DMS153 treated with DMSO at 0.1 percent for 48 hours (cell line): Measurements from ENCODE around the gene CLIP1.
"Not testable (repeated sequence)": the region's sequence is repeated elsewhere in the genome, so short reads cannot be mapped to it uniquely, and the experiment has no call there.

Experiments
- DNase-seq: peaks from one replicate; lab custom pipeline; 2025; ENCODE audit not compliant: unreplicated experiment; lab: John Stamatoyannopoulos, UW

CLIP1 gene

DNA sequence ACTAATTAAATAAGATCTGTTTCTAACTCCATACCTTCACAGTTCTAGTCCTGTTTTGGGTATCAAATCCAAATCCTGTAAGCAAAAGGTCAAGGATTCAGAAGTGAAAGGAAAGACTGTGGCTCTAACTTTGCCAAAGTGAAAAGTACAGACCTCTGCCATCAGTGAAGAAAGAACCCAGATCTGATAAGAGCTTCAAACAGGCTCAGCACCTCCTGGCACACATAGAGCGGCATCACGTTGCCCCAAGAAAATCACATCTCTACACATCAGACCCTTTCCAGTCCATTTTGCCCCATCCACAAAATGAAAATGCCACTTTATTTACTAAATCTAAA is 23.2 kb downstream of the CLIP1 start:
- DNase-seq = no peak

DNA sequence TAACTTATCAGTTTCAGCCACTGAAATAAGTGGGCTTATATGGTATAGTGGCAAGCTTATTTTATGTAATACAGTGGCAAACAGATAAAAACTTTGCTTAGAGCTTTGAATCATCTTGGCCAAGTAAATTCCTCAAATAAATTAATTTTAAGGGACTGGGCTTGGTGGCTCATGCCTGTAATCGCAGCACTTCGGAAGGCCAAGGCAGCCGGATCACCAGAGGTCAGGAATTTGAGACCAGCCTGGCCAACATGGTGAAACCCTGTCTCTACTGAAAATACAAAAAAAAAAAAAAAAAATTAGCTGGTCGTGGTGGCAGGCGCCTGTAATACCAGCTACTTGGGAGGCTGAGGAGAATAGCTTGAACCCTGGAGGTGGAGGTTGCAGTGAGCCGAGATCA is 24.5 kb downstream of the CLIP1 start:
- not testable (repeated sequence) for DNase-seq

GRCh38 chr12:122395319-122395718 is 27.1 kb downstream of the CLIP1 start:
- DNase-seq = no peak

GRCh38 chr12:122394626-122395194 is 27.8 kb downstream of the CLIP1 start:
- no peak for DNase-seq

DNA sequence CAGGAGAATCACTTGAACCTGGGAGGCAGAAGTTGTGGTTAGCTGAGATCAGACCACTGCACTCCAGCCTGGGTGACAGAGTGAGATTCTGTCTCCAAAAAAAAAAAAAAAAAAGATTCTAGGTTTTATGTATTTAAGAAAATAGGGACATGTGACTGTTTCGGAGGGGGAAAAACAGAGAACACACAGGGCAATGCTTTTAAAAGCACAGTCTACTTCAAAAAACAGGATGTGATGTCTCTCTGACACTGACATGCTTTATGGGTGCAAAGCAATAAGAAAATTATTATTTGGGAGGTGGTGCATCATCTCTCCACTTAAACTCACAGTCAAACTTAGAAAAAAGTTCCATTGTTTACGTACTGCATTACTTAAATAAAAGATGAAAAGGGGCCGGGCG is 28.7 kb downstream of the CLIP1 start:
- DNase-seq = no peak

- DNase-seq = no peak
Measured at GRCh38 chr12:122392411-122392810, 30.1 kb downstream of the CLIP1 start.

DNA sequence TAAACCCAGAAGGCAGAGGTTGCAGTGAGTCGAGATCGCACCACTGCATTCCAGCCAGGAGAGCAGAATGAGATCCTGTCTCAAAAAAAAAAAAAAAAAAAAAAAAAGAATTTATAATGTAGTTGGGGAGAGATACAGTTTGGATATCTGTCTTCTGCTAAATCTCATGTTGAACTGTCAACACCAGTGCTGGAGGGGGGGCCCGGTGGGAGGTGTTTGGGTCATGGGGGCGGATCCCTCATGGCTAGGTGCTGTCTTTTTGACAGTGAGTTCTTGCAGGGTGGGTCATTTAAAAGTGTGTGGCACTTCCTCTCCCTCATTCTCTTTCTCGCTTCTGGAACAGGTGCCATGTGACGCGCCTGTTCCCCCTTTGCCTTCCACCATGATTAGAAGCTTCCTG is 32.8 kb downstream of the CLIP1 start:
- no peak for DNase-seq

DNA sequence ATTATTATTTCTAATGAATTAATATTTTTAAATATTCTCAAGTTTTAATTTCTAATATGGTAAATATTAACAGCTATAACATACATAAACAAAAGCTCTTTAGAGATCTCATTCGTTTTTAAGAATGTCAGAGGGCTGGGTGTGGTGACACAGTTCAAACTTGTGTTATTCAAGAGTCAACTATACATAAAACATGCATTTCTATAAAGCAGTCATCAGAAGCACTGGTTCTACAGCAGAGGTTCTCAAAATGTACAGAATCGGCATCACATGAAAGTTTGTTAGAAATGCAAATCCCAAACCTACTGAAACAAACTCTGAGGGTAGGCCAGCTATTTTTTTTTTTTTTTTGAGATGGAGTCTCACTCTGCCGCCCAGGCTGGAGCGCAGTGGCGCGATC is 34.6 kb downstream of the CLIP1 start:
- no peak for DNase-seq

DNA sequence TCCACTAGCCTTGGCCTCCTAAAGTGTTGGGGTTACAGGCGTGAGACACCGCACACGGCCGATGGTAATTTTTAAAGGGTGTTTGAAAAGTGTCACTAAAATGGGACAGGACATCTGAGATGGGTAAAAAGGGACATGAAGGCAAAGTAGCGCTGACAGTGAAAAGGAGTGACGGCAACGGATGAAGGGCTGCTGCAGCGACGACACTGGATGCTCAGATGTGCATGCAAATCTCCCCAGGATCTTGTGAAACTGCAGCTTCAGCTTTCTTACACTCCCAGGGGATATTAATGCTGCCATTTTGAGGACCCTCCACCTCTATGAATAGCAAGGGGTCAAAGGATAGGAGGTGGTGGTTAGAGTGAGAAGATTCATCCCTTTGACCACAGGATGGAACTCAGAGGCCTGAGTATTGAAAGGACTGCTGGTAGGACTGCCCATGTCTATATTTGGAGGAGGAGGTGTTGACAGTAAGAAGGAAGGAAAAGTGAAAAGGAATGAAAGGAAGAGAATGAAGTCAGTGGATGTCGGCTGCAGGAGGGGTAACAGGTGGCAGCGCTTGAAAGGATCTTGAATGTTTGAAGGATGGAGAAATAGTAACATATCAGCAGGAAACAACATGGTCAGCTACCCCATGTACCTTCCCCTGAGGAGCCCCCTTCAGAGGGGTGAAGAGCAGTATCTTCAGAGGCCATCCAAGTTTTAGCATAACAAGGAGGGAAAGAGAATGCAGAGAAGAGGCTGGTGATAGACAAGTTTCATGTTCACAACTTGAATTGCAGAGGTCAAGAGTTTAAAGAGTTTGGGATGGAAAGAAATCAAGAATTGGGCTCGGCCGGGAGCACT is 37.1 kb downstream of the CLIP1 start:
- no peak for DNase-seq

DNA sequence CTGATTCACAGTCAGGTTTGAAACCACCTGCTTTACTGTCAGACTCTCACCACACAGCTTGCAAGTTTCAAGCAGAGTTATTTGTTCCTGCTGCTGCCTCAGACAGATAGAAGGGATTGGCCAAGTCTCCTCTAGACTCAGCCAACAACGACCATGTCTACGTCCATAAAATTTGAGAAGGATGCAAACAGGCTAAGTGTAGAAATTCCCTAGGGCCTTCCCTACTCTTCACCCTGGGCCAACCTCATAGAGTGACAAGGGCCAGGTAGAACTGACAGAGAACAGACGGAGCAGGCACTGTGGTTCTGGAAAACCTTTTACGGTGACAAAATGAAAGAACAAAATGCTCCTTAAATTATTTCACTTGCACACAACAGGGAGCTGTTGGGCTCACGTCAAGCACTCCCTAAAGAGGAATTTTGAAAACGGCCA is 39.5 kb downstream of the CLIP1 start:
- DNase-seq = no peak

GRCh38 chr12:122381021-122381420 is 41.4 kb downstream of the CLIP1 start:
- DNase-seq = no peak

- not testable (repeated sequence) for DNase-seq
Measured at GRCh38 chr12:122376751-122377150, 45.7 kb downstream of the CLIP1 start.

GRCh38 chr12:122374707-122375106 is 47.8 kb downstream of the CLIP1 start:
- no peak for DNase-seq

GRCh38 chr12:122371475-122372045 is 50.9 kb downstream of the CLIP1 start:
- DNase-seq = no peak

DNA sequence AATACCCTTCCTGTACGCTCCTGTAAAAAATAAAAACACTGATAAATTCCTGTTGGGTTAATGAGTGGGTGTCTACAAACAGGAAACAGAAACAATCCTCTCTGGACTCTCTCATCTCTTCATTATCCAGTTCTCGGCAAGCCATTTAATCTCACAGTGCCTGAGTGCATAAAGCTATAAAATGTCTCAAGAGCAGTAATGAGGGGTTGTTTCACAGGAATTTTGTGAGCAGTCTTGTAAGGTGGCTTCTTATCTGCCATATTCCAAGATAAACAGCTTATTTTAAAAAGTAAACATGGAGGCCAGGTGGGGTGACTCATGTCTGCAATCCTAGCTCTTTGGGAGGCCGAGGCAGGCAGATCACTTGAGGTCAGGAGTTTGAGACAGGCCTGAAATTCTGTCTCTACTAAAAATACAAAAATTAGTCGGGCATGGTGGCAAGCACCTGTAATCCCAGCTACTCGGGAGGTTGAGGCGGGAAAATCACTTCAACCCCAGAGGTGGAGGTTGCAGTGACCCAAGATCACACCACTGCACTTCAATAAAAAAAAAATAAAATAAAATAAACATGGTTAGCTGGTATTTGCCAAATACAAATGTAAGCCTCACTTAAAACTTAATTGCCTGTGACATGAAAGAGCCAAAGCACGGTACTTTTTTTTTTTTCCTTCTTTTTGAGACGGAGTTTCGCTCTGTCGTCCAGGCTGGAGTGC is 54.0 kb downstream of the CLIP1 start:
- DNase-seq = peak; percentile 4

DNA sequence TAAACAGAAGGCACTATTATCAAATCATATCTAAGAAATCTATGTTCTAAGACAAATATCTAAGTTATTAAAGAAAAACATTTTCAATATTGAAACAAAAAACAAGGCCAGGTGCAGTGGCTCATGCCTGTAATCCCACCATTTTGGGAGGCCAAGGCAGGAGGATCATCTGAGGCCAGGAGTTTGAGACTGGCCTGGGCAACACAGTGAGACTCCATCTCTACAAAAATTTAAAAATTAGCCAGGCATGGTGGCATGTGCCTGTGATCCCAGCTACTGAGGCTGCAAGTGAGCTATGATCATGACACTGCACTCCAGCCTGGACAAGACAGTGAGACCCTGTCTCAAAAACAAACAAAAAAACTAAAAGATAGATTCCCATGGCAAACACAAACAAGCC is 54.8 kb downstream of the CLIP1 start:
- not testable (repeated sequence) for DNase-seq

GRCh38 chr12:122366685-122367475 is 55.6 kb downstream of the CLIP1 start:
- no peak for DNase-seq

- DNase-seq = not testable (repeated sequence)
Measured at GRCh38 chr12:122365226-122365625, 57.2 kb downstream of the CLIP1 start.

- no peak for DNase-seq
Measured at GRCh38 chr12:122363782-122364181, 58.7 kb downstream of the CLIP1 start.

- no peak for DNase-seq
Measured at GRCh38 chr12:122362755-122363154, 59.7 kb downstream of the CLIP1 start.

DNA sequence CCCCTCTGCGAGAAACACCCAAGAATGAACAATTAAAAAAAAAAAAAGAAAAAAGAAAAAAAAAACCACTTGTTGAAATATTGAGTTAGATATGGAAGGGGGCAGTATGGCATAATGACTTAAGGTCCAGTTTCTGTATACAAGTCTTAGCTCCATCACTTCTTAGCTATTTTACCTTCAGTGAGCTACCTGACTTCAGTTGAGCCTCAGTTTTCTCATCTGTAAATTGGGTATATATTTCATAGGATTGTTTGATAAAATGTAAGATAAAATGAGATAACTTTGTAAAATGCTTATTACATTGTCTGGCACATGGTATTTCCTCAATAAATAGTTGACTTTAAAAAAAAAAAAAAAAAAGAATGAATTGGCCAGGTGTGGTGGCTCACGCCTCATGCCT is 64.1 kb downstream of the CLIP1 start:
- not testable (repeated sequence) for DNase-seq
